ENCODE data around the gene MUC5AC.
"Not testable (repeated sequence)": the region's sequence is repeated elsewhere in the genome, so short reads cannot be mapped to it uniquely, and the experiment has no call there.

Gene MUC5AC

GRCh38 chr11:1167751-1168231, 10.0 kb downstream of the MUC5AC start:
- no peak for TF ChIP-seq CTCF (IDR thresholded peaks at IDR 0.05; ENCODE audit: insufficient read depth, low read length, missing control alignments)
- ChIA-PET POLR2A (no interaction called here), CTCF (interaction anchor here (1.2 kb wide), 1 partner anchor 35 kb away, joined by 3 read pairs; no protein-coding TSS in a partner anchor)
- no peak overlapping the region for H3K4me3 ChIP-seq (ENCODE audit: low read depth, low read length)
- DNase-seq (ENCODE audit: low read depth, low spot score), result no peak

- TF ChIP-seq CTCF (IDR thresholded peaks at IDR 0.05; ENCODE audit: insufficient read depth, low read length, missing control alignments), result no peak
- POLR2A ChIA-PET, result no interaction called here
Measured at GRCh38 chr11:1168256-1168655, 10.5 kb downstream of the MUC5AC start.

GRCh38 chr11:1168721-1169161, 11.0 kb downstream of the MUC5AC start:
- no peak for DNase-seq (ENCODE audit: low read depth, low spot score)
- no peak overlapping the region for H3K4me3 ChIP-seq (ENCODE audit: low read depth, low read length)
- ChIA-PET POLR2A (no interaction called here), CTCF (no interaction called here)
- no peak for TF ChIP-seq CTCF (IDR thresholded peaks at IDR 0.05; ENCODE audit: insufficient read depth, low read length, missing control alignments)

More at GRCh38 chr11:1168256-1168655, 10.5 kb downstream of the MUC5AC start:
- CTCF ChIA-PET, result interaction anchor here (1.2 kb wide), 1 partner anchor 35 kb away, joined by 3 read pairs; no protein-coding TSS in a partner anchor
- DNase-seq (ENCODE audit: low read depth, low spot score), result no peak
- H3K4me3 ChIP-seq (ENCODE audit: low read depth, low read length), result no peak overlapping the region

- no peak for TF ChIP-seq CTCF (IDR thresholded peaks at IDR 0.05; ENCODE audit: insufficient read depth, low read length, missing control alignments)
- no peak for DNase-seq (ENCODE audit: low read depth, low spot score)
- POLR2A ChIA-PET, result no interaction called here
- no peak overlapping the region for H3K4me3 ChIP-seq (ENCODE audit: low read depth, low read length)
- CTCF ChIA-PET, result no interaction called here
Measured at GRCh38 chr11:1171223-1171984, 13.7 kb downstream of the MUC5AC start.

- no peak overlapping the region for H3K4me3 ChIP-seq (ENCODE audit: low read depth, low read length)
- ChIA-PET POLR2A (no interaction called here), CTCF (no interaction called here)
- TF ChIP-seq CTCF (IDR thresholded peaks at IDR 0.05; ENCODE audit: insufficient read depth, low read length, missing control alignments), result no peak
- no peak for DNase-seq (ENCODE audit: low read depth, low spot score)
Measured at GRCh38 chr11:1171985-1172728, 14.4 kb downstream of the MUC5AC start.

GRCh38 chr11:1172729-1173117, 15.0 kb downstream of the MUC5AC start:
- DNase-seq (ENCODE audit: low read depth, low spot score), result no peak
- ChIA-PET CTCF (no interaction called here), POLR2A (no interaction called here)
- no peak overlapping the region for H3K4me3 ChIP-seq (ENCODE audit: low read depth, low read length)
- TF ChIP-seq CTCF (IDR thresholded peaks at IDR 0.05; ENCODE audit: insufficient read depth, low read length, missing control alignments), result no peak

- CTCF ChIA-PET; H3K4me3 ChIP-seq (ENCODE audit: low read depth, low read length); DNase-seq (ENCODE audit: low read depth, low spot score); POLR2A ChIA-PET: not testable (repeated sequence)
Measured at GRCh38 chr11:1173396-1173795, 15.6 kb downstream of the MUC5AC start.

All from AG04449 (cell line).